ENCODE results near the gene CFAP97D1.

Gene CFAP97D1

GRCh38 chr17:43769426-43769825, 10.8 kb upstream of the CFAP97D1 start:
- POLR2A ChIA-PET (ENCODE audit: low non-redundant PET): no interaction called here
- H3K27ac ChIP-seq: no peak overlapping the region
- no peak for DNase-seq (ENCODE audit: low spot score)
- CTCF ChIA-PET: interaction anchor here (0.6 to 1.2 kb wide), 3 partner anchors 10 to 96 kb away, joined by 3 to 6 read pairs (median 4); no protein-coding TSS in a partner anchor
- no peak for TF ChIP-seq CTCF (conservative IDR thresholded peaks at IDR 0.05; ENCODE audit: low read depth)

GRCh38 chr17:43769859-43770258, 10.4 kb upstream of the CFAP97D1 start:
- H3K27ac ChIP-seq: no peak overlapping the region
- ChIA-PET CTCF (interaction anchor here (0.8 to 1.2 kb wide), 2 partner anchors 10 to 96 kb away, joined by 3 to 6 read pairs; no protein-coding TSS in a partner anchor), POLR2A (ENCODE audit: low non-redundant PET) (no interaction called here)
- TF ChIP-seq CTCF (conservative IDR thresholded peaks at IDR 0.05; ENCODE audit: low read depth): no peak
- no peak for DNase-seq (ENCODE audit: low spot score)

GRCh38 chr17:43770957-43771356, 9.3 kb upstream of the CFAP97D1 start:
- H3K27ac ChIP-seq: no peak overlapping the region
- ChIA-PET POLR2A (ENCODE audit: low non-redundant PET) (no interaction called here), CTCF (interaction anchor here (0.6 kb wide), 1 partner anchor 131 kb away, joined by 4 read pairs; no protein-coding TSS in a partner anchor)
- TF ChIP-seq CTCF (conservative IDR thresholded peaks at IDR 0.05; ENCODE audit: low read depth): no peak
- DNase-seq (ENCODE audit: low spot score): no peak

- ChIA-PET CTCF (interaction anchor here (0.7 kb wide), 1 partner anchor 77 kb away, joined by 3 read pairs; no protein-coding TSS in a partner anchor), POLR2A (ENCODE audit: low non-redundant PET) (interaction anchor here (0.7 kb wide), 1 partner anchor 78 kb away, joined by 6 read pairs; no protein-coding TSS in a partner anchor)
- TF ChIP-seq CTCF (conservative IDR thresholded peaks at IDR 0.05; ENCODE audit: low read depth): no peak
- no peak overlapping the region for H3K27ac ChIP-seq
- DNase-seq (ENCODE audit: low spot score): no peak
These were observed 8.8 kb upstream of the CFAP97D1 start for GRCh38 chr17:43771463-43771862.

- no peak for DNase-seq (ENCODE audit: low spot score)
- POLR2A ChIA-PET (ENCODE audit: low non-redundant PET): no interaction called here
- TF ChIP-seq CTCF (conservative IDR thresholded peaks at IDR 0.05; ENCODE audit: low read depth): no peak
- H3K27ac ChIP-seq: 0 out of 2 replicates have a peak overlapping the region, but pooled peaks have one; percentile 1
- CTCF ChIA-PET: no interaction called here
These were observed 7.2 kb upstream of the CFAP97D1 start for GRCh38 chr17:43772877-43773648.

- TF ChIP-seq CTCF (conservative IDR thresholded peaks at IDR 0.05; ENCODE audit: low read depth): no peak
- no peak for DNase-seq (ENCODE audit: low spot score)
- CTCF ChIA-PET: no interaction called here
- POLR2A ChIA-PET (ENCODE audit: low non-redundant PET): no interaction called here
- H3K27ac ChIP-seq: no peak overlapping the region
These were observed 5.7 kb upstream of the CFAP97D1 start for GRCh38 chr17:43774304-43775250.
